Occipital lobe (tissue), 2 donors: Measurements from ENCODE around the gene TMEM263. TPM values are rescaled to one million over a fixed set of nuclear protein-coding genes. Genes with fewer than 3 reads are reported as not detected.

Experiments used
- DNase-seq: peaks from one replicate; lab custom pipeline; 2025; lab: John Stamatoyannopoulos, UW
- total RNA-seq: library from RNA; depleted of rRNA; stranded (reverse); fragments of >200 nt; gene quantifications from one replicate; pipeline ENCODE4 v1.2.3, GENCODE V29; 2014

TMEM263 gene
- total RNA-seq, 1 donor from 2014 or later: 44.6 TPM

GRCh38 chr12:106947461-106947860, 8.2 kb upstream of the TMEM263 start:
- no peak for DNase-seq

- DNase-seq: no peak
Observed at GRCh38 chr12:106950591-106950990, 5.1 kb upstream of the TMEM263 start.

- DNase-seq: no peak
Observed at GRCh38 chr12:106953352-106954250, 2.1 kb upstream of the TMEM263 start.

GRCh38 chr12:106954462-106955376, 988 bp upstream of the TMEM263 start:
- no peak for DNase-seq

GRCh38 chr12:106956048-106956578, 406 bp downstream of the TMEM263 start:
- DNase-seq: peak; percentile 52

- no peak for DNase-seq
Observed at GRCh38 chr12:106957583-106957982, 1.9 kb downstream of the TMEM263 start.

GRCh38 chr12:106960443-106960842, 4.7 kb downstream of the TMEM263 start:
- no peak for DNase-seq

- no peak for DNase-seq
Observed at GRCh38 chr12:106962286-106962685, 6.6 kb downstream of the TMEM263 start.

- DNase-seq: no peak
Observed at GRCh38 chr12:106964526-106964925, 8.8 kb downstream of the TMEM263 start.

- DNase-seq: no peak
Observed at GRCh38 chr12:106971065-106971464, 15.4 kb downstream of the TMEM263 start.

GRCh38 chr12:106973545-106973944, 17.8 kb downstream of the TMEM263 start:
- DNase-seq: no peak

- DNase-seq: no peak
Observed at GRCh38 chr12:106974511-106974910, 18.8 kb downstream of the TMEM263 start.

- DNase-seq: no peak
Observed at GRCh38 chr12:106975098-106975497, 19.4 kb downstream of the TMEM263 start.

GRCh38 chr12:106975993-106976658, 20.4 kb downstream of the TMEM263 start:
- DNase-seq: no peak

GRCh38 chr12:106976668-106977067, 21.0 kb downstream of the TMEM263 start:
- DNase-seq: no peak

- peak; percentile 25 for DNase-seq
Observed at GRCh38 chr12:106978035-106978800, 22.5 kb downstream of the TMEM263 start.

- DNase-seq: no peak
Observed at GRCh38 chr12:106980944-106981343, 25.2 kb downstream of the TMEM263 start.

- DNase-seq: no peak
Observed at GRCh38 chr12:106981788-106982187, 26.1 kb downstream of the TMEM263 start.

- DNase-seq: no peak
Observed at GRCh38 chr12:106982229-106982628, 26.5 kb downstream of the TMEM263 start.

- DNase-seq: no peak
Observed at GRCh38 chr12:106984588-106985137, 29.0 kb downstream of the TMEM263 start.
